ENCODE data around the gene KIF16B. TPM values are rescaled to one million over a fixed set of nuclear protein-coding genes. Genes with fewer than 3 reads are reported as not detected.

Gene KIF16B
- total RNA-seq, 1 experiment from 2014 or later: 16.6 TPM

- DNase-seq (ENCODE audit: low read depth, low spot score): no peak
- in situ Hi-C loops (cut with HindIII; ENCODE audit: low pct_unique_long_range_greater_than_20kb, low sequenced_read_pairs): no loop called here
- intact Hi-C loops (cut with micrococcal nuclease; ENCODE audit: unreplicated experiment): no loop called here
- Histone ChIP-seq H3K27me3 (ENCODE audit: control insufficient read depth, insufficient read depth, low read length) (peaks cover 10% of the 10 kb centered on the region; the same call in 1 of the 2 replicates), H3K27ac (ENCODE audit: low read length) (no peak overlapping the region), H3K4me3 (ENCODE audit: low read depth in 2 of 2, low read length in 2 of 2) (no peak overlapping the region), H3K9me3 (ENCODE audit: control insufficient read depth, insufficient read depth, low read depth, low read length) (no peaks in the 10 kb centered on the region), H3K4me1 (ENCODE audit: control insufficient read depth, insufficient read depth, low read length) (no peaks in the 10 kb centered on the region), H3K36me3 (ENCODE audit: control insufficient read depth, insufficient read depth, low read length) (no peaks in the 10 kb centered on the region)
- ChIA-PET CTCF (no interaction called here), POLR2A (no interaction called here)
- no peak for ATAC-seq
- no TSS peak for BruUV-seq (replicated peaks)
- TF ChIP-seq SIN3A (IDR thresholded peaks at IDR 0.05; ENCODE audit: borderline replicate concordance, insufficient read depth, low read depth, low read length) (no peak), TCF7L2 (IDR thresholded peaks at IDR 0.05; ENCODE audit: low read depth, low read length) (no peak), POLR2AphosphoS5 (IDR thresholded peaks at IDR 0.05; ENCODE audit: low read depth, low read length) (no peak)
- TF ChIP-seq, protein P1, sequence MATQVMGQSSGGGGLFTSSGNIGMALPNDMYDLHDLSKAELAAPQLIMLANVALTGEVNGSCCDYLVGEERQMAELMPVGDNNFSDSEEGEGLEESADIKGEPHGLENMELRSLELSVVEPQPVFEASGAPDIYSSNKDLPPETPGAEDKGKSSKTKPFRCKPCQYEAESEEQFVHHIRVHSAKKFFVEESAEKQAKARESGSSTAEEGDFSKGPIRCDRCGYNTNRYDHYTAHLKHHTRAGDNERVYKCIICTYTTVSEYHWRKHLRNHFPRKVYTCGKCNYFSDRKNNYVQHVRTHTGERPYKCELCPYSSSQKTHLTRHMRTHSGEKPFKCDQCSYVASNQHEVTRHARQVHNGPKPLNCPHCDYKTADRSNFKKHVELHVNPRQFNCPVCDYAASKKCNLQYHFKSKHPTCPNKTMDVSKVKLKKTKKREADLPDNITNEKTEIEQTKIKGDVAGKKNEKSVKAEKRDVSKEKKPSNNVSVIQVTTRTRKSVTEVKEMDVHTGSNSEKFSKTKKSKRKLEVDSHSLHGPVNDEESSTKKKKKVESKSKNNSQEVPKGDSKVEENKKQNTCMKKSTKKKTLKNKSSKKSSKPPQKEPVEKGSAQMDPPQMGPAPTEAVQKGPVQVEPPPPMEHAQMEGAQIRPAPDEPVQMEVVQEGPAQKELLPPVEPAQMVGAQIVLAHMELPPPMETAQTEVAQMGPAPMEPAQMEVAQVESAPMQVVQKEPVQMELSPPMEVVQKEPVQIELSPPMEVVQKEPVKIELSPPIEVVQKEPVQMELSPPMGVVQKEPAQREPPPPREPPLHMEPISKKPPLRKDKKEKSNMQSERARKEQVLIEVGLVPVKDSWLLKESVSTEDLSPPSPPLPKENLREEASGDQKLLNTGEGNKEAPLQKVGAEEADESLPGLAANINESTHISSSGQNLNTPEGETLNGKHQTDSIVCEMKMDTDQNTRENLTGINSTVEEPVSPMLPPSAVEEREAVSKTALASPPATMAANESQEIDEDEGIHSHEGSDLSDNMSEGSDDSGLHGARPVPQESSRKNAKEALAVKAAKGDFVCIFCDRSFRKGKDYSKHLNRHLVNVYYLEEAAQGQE (IDR thresholded peaks at IDR 0.05; ENCODE audit: insufficient read depth in 1 of 2, low read depth in 2 of 2, low read length in 1 of 2): no peak
Observed at GRCh38 chr20:16587066-16587465, 13.8 kb upstream of the KIF16B start.

GRCh38 chr20:16583474-16583873, 10.2 kb upstream of the KIF16B start:
- DNase-seq (ENCODE audit: low read depth, low spot score): no peak
- no peak overlapping the region for H3K4me3 ChIP-seq (ENCODE audit: low read depth in 2 of 2, low read length in 2 of 2)
- no peaks in the 10 kb centered on the region; the same call in 1 of the 2 replicates for H3K4me1 ChIP-seq (ENCODE audit: control insufficient read depth, insufficient read depth, low read length)
- intact Hi-C loops (cut with micrococcal nuclease; ENCODE audit: unreplicated experiment): no loop called here
- H3K36me3 ChIP-seq (ENCODE audit: control insufficient read depth, insufficient read depth, low read length): no peaks in the 10 kb centered on the region
- ChIA-PET POLR2A (no interaction called here), CTCF (no interaction called here)
- ATAC-seq: no peak
- TF ChIP-seq, protein P1 (IDR thresholded peaks at IDR 0.05; ENCODE audit: insufficient read depth in 1 of 2, low read depth in 2 of 2, low read length in 1 of 2): no peak
- TF ChIP-seq SIN3A (IDR thresholded peaks at IDR 0.05; ENCODE audit: borderline replicate concordance, insufficient read depth, low read depth, low read length) (no peak), POLR2AphosphoS5 (IDR thresholded peaks at IDR 0.05; ENCODE audit: low read depth, low read length) (no peak), TCF7L2 (IDR thresholded peaks at IDR 0.05; ENCODE audit: low read depth, low read length) (no peak), CTCF (IDR thresholded peaks at IDR 0.05) (no peak)
- no TSS peak for BruUV-seq (replicated peaks)
- H3K27ac ChIP-seq (ENCODE audit: low read length): no peak overlapping the region
- peaks cover 9% of the 10 kb centered on the region; the same call in 1 of the 2 replicates for H3K27me3 ChIP-seq (ENCODE audit: control insufficient read depth, insufficient read depth, low read length)
- H3K9me3 ChIP-seq (ENCODE audit: control insufficient read depth, insufficient read depth, low read depth, low read length): no peaks in the 10 kb centered on the region
- in situ Hi-C loops (cut with HindIII; ENCODE audit: low pct_unique_long_range_greater_than_20kb, low sequenced_read_pairs): no loop called here
